Fibroblast of lung (primary cell): Measurements from ENCODE around the gene TTC1. TPM values are rescaled to one million over a fixed set of nuclear protein-coding genes. Genes with fewer than 3 reads are reported as not detected.

Source experiments
- DNase-seq, 2 donors: peaks; one replicate each; pipeline versions ENCODE4 v3.0.0 to v3.0.0-alpha.2; 2010; ENCODE audit warnings: low read depth in 2 of 2
- H2AFZ ChIP-seq: 2 replicates; pipeline ENCODE4 v1.5.1; 2012; ENCODE audit warnings: low read length, control low read depth, inconsistent platforms
- H3K27ac ChIP-seq: 2 replicates; pipeline ENCODE4 v1.5.1; 2011; ENCODE audit warnings: low read length, control low read depth; ENCODE audit not compliant: insufficient read depth
- H3K27me3 ChIP-seq: 2 replicates; pipeline ENCODE4 v1.5.1; 2011; ENCODE audit warnings: mild to moderate bottlenecking, low read length; ENCODE audit not compliant: control insufficient read depth, insufficient read depth
- H3K36me3 ChIP-seq: 2 replicates; pipeline ENCODE4 v1.5.1; 2011; ENCODE audit warnings: low read length; ENCODE audit not compliant: control insufficient read depth, insufficient read depth
- H3K4me1 ChIP-seq: 2 replicates; pipeline ENCODE4 v1.5.1; 2011; ENCODE audit warnings: low read length; ENCODE audit not compliant: control insufficient read depth, insufficient read depth; ENCODE audit errors: extremely low read depth
- H3K4me2 ChIP-seq: 2 replicates; pipeline ENCODE4 v1.5.1; 2011; ENCODE audit warnings: low read length, control low read depth; ENCODE audit not compliant: insufficient read depth; ENCODE audit errors: extremely low read depth
- H3K4me3 ChIP-seq, 4 experiments: fragments of 200-600 bp in 1 of 4; sonication (generic) in 1 of 4; replicated peaks in 1 of 4; 2 replicates each; pipeline ENCODE4 v1.5.1; 2011 to 2016; ENCODE audit warnings: low read length in 4 of 4, low read depth in 3 of 4, mild to moderate bottlenecking in 3 of 4, control low read depth in 2 of 4, inconsistent platforms in 1 of 4, mixed read lengths in 1 of 4; ENCODE audit not compliant: insufficient read depth in 1 of 4; ENCODE audit errors: control extremely low read depth in 1 of 4
- H3K79me2 ChIP-seq: 2 replicates; pipeline ENCODE4 v1.5.1; 2012; ENCODE audit warnings: mild to moderate bottlenecking, low read length, inconsistent platforms; ENCODE audit not compliant: control insufficient read depth, insufficient read depth
- H3K9ac ChIP-seq: 2 replicates; pipeline ENCODE4 v1.5.1; 2011; ENCODE audit warnings: mild to moderate bottlenecking, low read length, control low read depth; ENCODE audit not compliant: insufficient read depth
- H3K9me3 ChIP-seq: 2 replicates; pipeline ENCODE4 v1.5.1; 2012; ENCODE audit warnings: low read depth, low read length; ENCODE audit not compliant: control insufficient read depth, insufficient read depth
- H4K20me1 ChIP-seq: 2 replicates; pipeline ENCODE4 v1.5.1; 2011; ENCODE audit warnings: low read length; ENCODE audit not compliant: control insufficient read depth, insufficient read depth; ENCODE audit errors: extremely low read depth
- EZH2 ChIP-seq: IDR thresholded peaks from 2 replicates; pipeline ENCODE4 v1.5.1; 2012; ENCODE audit warnings: low read length, control low read depth, mild to moderate bottlenecking; ENCODE audit errors: missing control alignments
- polyA plus RNA-seq, 2 donors: library from polyadenylated mRNA; depleted of rRNA in 1 of 2; stranded (reverse) in 1 of 2; unstranded in 1 of 2; fragments of >200 nt; gene quantifications; 2 replicates each; pipeline ENCODE4 v1.2.1, GENCODE V29; 2011 to 2012; ENCODE audit warnings: missing spikeins in 1 of 2
- total RNA-seq: library from RNA; depleted of rRNA; stranded (reverse); fragments of >200 nt; gene quantifications from 2 replicates; pipeline ENCODE4 v1.2.1, GENCODE V29; 2014
- TF ChIP-seq, protein P1 (sequence below), 2 donors: IDR thresholded peaks in 1 of 2; conservative IDR thresholded peaks in 1 of 2; 1 replicate in 1 of 2; 2 replicates in 1 of 2; pipeline ENCODE4 v1.5.1; 2011 to 2012; ENCODE audit warnings: low read length in 2 of 2, control low read depth in 1 of 2, inconsistent platforms in 1 of 2, low read depth in 1 of 2, mild to moderate bottlenecking in 1 of 2

The TTC1 gene
- total and polyA plus RNA-seq, 2 donors (not counting 1 experiment from before 2014, with no cell fraction given): 41.6 to 63.7 TPM

DNA sequence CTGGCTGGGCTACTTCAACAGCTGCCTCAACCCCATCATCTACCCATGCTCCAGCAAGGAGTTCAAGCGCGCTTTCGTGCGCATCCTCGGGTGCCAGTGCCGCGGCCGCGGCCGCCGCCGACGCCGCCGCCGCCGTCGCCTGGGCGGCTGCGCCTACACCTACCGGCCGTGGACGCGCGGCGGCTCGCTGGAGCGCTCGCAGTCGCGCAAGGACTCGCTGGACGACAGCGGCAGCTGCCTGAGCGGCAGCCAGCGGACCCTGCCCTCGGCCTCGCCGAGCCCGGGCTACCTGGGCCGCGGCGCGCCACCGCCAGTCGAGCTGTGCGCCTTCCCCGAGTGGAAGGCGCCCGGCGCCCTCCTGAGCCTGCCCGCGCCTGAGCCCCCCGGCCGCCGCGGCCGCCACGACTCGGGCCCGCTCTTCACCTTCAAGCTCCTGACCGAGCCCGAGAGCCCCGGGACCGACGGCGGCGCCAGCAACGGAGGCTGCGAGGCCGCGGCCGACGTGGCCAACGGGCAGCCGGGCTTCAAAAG, 36.9 kb upstream of the TTC1 start:
- Histone ChIP-seq H3K79me2 (no peaks in the 10 kb centered on the region), H2AFZ (peak overlapping the region; percentile 34), H3K9me3 (no peaks in the 10 kb centered on the region), H3K4me1 (peaks cover 8% of the 10 kb centered on the region), H3K36me3 (no peaks in the 10 kb centered on the region), H3K9ac (no peak overlapping the region), H3K27ac (no peak overlapping the region), H4K20me1 (no peaks in the 10 kb centered on the region), H3K4me2 (no peak overlapping the region), H3K4me3 (peak overlapping the region in 1 of 4 experiments; percentile 23), H3K27me3 (no peaks in the 10 kb centered on the region)
- TF ChIP-seq EZH2: no peak
- TF ChIP-seq, protein P1, sequence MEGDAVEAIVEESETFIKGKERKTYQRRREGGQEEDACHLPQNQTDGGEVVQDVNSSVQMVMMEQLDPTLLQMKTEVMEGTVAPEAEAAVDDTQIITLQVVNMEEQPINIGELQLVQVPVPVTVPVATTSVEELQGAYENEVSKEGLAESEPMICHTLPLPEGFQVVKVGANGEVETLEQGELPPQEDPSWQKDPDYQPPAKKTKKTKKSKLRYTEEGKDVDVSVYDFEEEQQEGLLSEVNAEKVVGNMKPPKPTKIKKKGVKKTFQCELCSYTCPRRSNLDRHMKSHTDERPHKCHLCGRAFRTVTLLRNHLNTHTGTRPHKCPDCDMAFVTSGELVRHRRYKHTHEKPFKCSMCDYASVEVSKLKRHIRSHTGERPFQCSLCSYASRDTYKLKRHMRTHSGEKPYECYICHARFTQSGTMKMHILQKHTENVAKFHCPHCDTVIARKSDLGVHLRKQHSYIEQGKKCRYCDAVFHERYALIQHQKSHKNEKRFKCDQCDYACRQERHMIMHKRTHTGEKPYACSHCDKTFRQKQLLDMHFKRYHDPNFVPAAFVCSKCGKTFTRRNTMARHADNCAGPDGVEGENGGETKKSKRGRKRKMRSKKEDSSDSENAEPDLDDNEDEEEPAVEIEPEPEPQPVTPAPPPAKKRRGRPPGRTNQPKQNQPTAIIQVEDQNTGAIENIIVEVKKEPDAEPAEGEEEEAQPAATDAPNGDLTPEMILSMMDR (conservative IDR thresholded peaks at IDR 0.05 in 1 of 2, IDR thresholded peaks at IDR 0.05 in 1 of 2; ENCODE audit: low read depth in 1 of 2, low read length in 2 of 2): no peak
- DNase-seq: peak in 1 of 2 donors; percentile 28

- H3K4me3 ChIP-seq: no peak overlapping the region
- DNase-seq: no peak
- no peaks in the 10 kb centered on the region for H3K27me3 ChIP-seq
- H4K20me1 ChIP-seq: no peaks in the 10 kb centered on the region
- peaks cover 8% of the 10 kb centered on the region for H3K4me1 ChIP-seq
- no peak overlapping the region for H3K9ac ChIP-seq
- H3K9me3 ChIP-seq: no peaks in the 10 kb centered on the region
- no peak overlapping the region for H2AFZ ChIP-seq
- H3K4me2 ChIP-seq: no peak overlapping the region
- no peaks in the 10 kb centered on the region for H3K79me2 ChIP-seq
- TF ChIP-seq EZH2: no peak
- TF ChIP-seq, protein P1 (conservative IDR thresholded peaks at IDR 0.05 in 1 of 2, IDR thresholded peaks at IDR 0.05 in 1 of 2; ENCODE audit: low read depth in 1 of 2, low read length in 2 of 2): no peak
- no peak overlapping the region for H3K27ac ChIP-seq
- no peaks in the 10 kb centered on the region for H3K36me3 ChIP-seq
Measured at GRCh38 chr5:159972538-159973362, 36.2 kb upstream of the TTC1 start.

DNA sequence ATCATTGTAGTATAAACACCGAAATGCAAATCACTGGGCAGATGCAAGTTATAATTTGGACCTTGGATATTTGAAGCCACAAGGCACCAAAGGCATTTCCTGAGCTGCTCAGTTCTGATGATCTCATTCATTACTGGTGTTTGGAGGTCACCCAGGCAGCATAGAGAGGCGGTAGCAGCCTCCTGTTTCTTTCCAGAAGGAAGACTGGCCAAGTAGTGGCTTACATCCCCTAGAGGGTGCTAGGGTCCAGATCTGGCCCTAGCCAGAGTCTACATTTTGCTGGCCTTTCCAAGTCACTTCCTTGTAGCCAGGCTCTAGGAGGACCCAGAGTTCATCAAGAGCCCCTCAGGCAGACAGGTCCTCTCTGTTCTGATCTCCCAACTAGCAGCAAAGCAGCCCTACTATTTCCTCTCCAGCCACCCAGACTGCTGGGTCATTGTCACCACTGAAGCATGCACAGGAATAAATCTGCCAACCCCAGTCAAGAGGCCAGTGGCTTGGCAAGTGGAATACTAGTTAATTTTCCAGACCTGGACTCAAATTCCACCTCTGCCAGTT, 33.4 kb upstream of the TTC1 start:
- Histone ChIP-seq H3K27me3 (no peaks in the 10 kb centered on the region), H4K20me1 (no peaks in the 10 kb centered on the region), H3K36me3 (no peaks in the 10 kb centered on the region), H3K4me1 (peaks cover 4% of the 10 kb centered on the region), H3K9ac (no peak overlapping the region), H3K4me2 (peak overlapping the region; percentile 36), H3K4me3 (no peak overlapping the region), H3K27ac (peak overlapping the region; percentile 53), H2AFZ (peak overlapping the region; percentile 33), H3K79me2 (no peaks in the 10 kb centered on the region), H3K9me3 (no peaks in the 10 kb centered on the region)
- peak; percentile 90 to 98 for DNase-seq
- no peak for TF ChIP-seq EZH2
- TF ChIP-seq, protein P1 (conservative IDR thresholded peaks at IDR 0.05 in 1 of 2, IDR thresholded peaks at IDR 0.05 in 1 of 2; ENCODE audit: low read depth in 1 of 2, low read length in 2 of 2): peak; percentile 55 to 59
